Uterus (tissue), 2 donors: Measurements from ENCODE around the gene TNF.

Experiments used
- CTCF ChIP-seq, 4 experiments: fragments of 200-600 bp in 2 of 4; fragments of 450-650 bp in 2 of 4; sonication (generic) in 2 of 4; IDR thresholded peaks; one replicate each; pipeline ENCODE4 v1.5.1; 2016 to 2019; ENCODE audit warnings: antibody characterized with exemption in 4 of 4, mild to moderate bottlenecking in 2 of 4, moderate library complexity in 1 of 4
- POLR2A ChIP-seq, 2 donors: fragments of 450-650 bp; IDR thresholded peaks; one replicate each; pipeline ENCODE4 v1.6.1; 2016; ENCODE audit warnings: antibody characterized with exemption in 2 of 2, mild to moderate bottlenecking in 1 of 2, moderate library complexity in 1 of 2

GRCh38 chr6:31579119-31579505, 3.7 kb downstream of the TNF start:
- TF ChIP-seq CTCF (IDR thresholded peaks at IDR 0.05) = no peak
- TF ChIP-seq POLR2A (IDR thresholded peaks at IDR 0.05) = no peak
